ENCODE measurements around the gene KRTAP5-9.

DNA sequence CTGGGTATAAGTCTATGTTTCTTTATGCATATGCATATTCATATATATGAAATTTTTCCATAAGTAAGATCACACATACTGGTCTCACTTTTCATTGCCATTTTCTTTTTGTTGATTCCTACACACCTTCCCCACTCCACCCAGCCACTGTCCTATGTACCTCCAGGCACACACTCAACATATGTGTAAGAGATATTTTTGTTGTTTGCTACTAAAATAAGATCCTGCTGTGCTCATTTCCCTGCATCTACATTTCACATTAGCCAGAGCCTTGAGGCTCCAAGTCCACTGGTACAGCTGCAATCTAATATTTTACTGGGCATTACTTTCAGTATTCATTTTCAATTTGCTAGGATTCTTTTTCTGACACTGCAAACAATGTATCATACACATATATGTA, 9.0 kb downstream of the KRTAP5-9 start:
- TF ChIP-seq CTCF (IDR thresholded peaks at IDR 0.05), result no peak
- no peak for TF ChIP-seq POLR2AphosphoS5 (IDR thresholded peaks at IDR 0.05)
- TF ChIP-seq POLR2A (IDR thresholded peaks at IDR 0.05), result no peak
- no peak for TF ChIP-seq EP300 (IDR thresholded peaks at IDR 0.05)
